HG02885 (cell line): ENCODE data around the gene LIMS1.
A peak's percentile ranks its signal among the peaks of the same experiment; 100 is the strongest.

ENCODE experiments used
- ATAC-seq: cut with Tn5 transposase; IDR thresholded peaks from one replicate; pipeline ENCODE4 v1.9.1; 2021; ENCODE audit warnings: mild to moderate bottlenecking; ENCODE audit not compliant: unreplicated experiment, poor library complexity

The LIMS1 gene

DNA sequence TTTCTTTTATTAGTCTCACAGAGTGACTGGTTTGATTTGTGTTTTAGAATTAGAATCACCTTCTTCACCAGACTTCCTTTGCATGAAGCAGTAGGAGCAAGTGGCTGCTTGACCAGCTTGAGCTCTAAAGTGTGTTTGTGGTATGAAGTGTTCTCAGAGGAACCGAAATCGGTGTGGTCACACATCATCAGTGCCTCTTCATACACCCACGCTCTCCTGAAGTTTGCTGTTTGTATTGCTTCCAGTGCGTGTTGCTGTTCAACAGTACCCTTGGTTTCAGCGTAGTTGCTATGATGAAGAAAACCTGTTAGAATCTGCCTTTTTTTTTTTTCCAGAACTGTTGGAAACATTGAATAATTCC lies 77.9 kb downstream of the LIMS1 start:
- peak; percentile 77 for ATAC-seq

DNA sequence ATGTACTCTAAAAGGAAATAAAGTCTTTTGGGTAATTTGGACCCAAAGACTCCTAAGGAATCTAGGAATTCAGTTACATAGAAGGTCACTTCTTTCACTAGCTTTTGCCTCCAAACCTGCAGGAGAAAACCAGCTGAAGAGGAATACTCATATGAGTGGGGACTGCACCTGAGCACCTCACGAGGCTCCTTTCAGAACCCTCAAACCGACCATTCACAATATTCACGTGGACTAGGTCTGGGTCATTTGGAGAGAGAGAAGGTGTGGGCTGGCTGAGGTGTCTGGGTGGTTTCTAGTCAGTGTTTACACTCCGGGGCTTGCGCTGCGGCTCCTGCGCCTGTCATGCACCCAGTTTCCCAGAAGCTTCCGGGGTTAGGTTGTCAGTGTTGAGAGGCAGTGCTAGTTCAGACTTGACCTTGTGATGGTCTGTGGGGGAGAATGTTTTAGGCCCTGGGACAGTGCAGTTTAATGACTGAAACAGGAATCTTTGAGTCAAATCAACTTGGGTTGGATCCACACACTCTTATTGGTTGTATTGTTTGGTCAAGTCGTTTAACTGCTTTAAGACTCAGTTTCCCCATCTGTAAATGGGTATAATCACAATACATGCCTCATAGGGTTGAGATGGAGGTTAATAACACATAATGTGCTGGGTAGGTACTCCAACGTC lies 78.4 kb downstream of the LIMS1 start:
- ATAC-seq = peak; percentile 85

DNA sequence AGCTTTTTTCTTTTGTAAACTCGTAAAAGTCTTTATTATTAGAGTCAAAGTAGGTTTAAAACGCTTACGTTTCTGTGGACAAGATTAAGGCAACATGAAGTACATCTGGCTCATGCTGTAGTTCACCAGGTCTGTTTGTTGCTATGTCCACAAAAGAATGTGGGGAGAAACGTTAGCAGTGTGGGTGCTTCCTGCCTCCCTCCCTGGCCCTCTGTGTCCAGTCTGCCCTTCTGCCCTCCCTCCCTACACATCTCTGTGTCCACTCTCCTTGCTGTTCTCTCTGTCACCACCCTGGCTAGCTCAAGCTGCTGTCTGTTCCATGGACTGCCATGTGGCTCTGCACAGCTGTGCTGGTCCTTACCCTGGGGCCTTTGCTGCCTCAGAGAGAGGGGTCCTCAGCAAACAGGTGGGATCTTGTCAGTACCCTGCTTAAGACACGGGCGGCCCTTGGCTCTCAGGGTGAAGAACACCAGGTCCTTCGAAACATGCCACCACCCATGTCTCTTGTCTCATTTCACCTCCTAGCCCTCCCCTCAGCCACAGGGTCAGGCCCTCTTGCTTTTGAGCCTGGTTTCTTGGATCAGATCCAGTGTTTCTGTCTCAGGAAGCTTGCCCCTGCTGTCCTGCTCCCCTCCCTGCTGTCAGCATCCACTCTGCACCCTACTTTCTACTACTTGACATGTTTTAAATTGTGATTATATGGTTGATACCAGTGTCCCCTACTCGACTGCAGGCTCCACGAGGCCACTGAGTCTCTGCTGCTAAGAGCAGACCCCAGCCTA lies 79.2 kb downstream of the LIMS1 start:
- no peak for ATAC-seq

DNA sequence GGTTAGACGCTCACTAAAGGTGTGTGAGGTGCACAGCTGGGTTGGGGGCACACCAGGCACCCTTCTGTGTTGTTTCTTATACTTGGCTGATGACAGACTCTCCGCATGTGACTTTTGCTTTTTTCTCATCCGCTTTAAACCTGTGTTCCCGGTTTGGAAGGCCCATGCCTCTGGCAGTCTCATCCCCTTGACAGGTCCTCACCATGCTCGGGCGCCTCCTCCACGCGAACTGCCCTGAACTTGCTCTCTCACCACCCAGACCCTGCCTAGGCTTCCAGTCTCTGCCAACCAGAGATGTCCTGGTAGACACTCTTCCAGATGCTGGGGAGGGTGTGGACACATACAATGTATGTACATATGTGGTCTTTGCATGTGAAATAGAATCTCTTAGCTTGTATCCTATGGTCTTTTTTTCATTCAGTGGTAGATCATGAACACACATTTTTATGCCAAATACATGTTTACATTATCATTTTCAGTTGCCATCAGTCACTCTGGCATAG lies 79.8 kb downstream of the LIMS1 start:
- ATAC-seq = no peak

DNA sequence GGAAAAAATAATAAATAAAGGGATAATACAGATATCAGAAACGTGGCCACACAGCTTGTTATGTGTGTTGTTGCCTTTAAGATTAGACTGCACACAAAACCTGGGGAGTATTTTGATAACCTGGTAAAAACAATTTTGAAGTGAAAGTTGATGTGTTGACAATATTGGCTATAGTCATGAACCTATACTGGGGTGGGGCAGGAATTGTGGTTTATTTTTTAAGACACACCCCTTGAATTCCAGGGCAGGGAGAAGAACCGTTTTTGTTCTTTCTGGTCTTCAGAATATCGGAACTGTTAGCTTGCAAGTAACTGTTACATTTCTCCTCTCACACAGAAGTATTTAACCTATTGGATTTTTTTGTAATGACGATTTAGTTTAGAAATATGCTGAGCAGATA lies 80.4 kb downstream of the LIMS1 start:
- no peak for ATAC-seq

DNA sequence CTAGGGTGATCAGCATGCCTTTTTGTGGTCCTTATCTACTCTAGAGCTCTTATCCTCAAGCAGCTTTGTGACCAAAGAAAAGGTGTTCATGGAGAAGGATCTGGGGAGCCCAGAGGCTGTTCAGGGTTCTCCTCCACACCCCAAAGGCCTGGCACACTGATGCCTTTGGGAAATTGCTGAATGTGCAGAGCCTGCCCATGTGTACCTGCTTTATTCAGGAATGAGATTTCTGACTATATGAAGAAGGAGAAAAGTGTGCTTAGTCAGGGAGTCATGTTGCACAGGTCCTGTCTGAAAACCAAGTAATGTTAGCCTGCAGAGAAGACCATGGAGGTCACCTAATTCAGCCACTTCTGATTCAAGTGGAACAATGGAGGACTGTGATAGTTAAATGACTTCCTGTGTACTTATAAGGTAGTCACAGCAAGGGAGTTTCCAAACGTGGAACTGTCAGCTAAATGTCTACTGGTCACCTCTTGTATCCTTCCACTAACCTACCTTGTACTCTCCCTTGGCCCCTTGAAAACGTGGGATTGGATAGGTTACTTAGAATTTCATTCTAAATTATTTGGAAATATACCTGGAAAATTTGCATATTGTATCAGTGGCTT lies 81.3 kb downstream of the LIMS1 start:
- no peak for ATAC-seq

DNA sequence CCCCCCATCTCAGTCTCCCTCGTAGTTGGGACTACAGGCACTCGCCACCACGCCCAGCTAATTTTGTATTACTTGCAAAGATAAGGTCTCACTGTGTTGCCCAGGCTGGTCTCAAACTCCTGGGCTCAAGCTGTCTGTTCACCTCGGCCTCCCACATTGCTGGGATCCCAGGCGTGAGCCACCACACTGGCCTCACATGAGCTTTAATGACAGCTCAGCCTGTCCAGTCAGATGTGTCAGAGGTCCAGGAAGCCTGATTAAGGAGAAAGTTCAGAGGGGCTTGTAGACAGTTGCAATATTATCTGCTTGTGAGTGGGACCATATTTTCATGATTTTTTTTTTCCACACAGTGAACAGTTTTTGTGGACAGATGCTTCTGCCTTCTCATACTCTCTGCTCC lies 82.0 kb downstream of the LIMS1 start:
- ATAC-seq = no peak

DNA sequence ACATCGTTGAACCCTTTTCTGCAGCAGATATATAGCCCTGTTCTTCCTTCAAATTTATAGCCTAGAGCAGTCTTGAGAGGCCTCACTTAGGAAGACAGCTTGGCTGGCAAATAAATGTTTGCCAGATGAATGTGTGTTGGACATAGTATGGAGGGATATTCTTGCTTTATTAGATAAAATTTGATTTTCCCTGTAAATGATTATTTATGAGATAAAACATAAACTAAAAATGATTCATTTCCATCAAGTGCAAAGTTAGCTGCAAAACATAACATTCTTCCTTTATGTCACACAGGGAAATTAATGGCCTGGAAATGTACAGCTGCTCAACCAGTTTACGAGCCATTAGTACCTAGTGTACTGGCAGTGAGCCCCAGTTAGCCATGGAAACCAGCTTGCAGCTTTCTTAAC lies 82.5 kb downstream of the LIMS1 start:
- no peak for ATAC-seq

DNA sequence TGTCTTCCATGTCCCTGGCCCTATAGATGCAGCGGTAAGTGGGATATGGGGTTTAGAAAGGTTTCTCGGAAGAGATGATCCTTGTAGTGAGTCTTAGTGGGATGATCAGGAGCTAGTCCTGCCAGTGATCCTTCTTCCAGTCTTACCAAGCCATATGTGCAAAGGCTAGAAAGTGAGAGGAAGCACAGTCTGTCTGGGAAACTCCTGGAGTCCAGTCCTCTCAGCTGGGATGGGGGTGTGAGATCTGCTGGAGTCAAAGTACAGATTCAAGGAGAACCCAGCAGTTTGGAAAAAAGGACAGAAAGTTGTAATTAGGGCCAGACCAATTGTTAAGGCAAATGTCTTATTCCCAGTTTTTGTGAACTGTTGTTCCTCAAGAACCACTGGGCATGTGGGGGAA lies 83.3 kb downstream of the LIMS1 start:
- no peak for ATAC-seq

DNA sequence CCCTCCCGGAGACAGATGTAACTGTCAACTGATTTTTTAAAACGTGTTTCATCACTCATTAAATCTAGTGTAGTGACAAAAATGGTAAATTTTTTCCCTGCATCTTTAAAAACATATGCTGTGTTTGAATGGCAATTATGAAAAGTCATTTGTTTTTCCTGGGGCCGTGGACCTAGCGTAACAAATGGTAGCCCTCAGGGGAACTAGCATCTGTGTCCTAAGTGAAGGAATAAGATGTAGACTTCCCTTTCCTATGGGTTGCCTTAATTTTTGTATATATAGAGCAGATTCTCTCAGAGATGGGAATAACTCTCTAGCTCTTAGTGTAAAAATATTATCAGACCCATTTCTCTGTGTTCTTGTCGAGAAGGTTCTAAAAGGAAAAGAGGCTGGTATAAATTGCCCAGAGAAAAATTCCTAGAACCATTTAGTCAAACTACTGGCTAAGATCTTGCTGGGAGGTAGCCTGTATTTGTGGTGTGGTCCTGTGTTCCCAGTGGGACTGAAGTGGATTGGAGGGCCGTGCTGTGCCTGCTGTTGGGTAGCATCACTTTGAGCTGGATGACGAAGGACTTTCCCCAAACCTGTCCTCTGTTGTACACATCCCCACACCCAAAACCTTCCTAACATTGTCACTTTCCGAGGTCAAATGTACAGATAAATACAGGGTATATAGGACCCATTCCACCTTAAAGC lies 85.8 kb downstream of the LIMS1 start:
- ATAC-seq = no peak

DNA sequence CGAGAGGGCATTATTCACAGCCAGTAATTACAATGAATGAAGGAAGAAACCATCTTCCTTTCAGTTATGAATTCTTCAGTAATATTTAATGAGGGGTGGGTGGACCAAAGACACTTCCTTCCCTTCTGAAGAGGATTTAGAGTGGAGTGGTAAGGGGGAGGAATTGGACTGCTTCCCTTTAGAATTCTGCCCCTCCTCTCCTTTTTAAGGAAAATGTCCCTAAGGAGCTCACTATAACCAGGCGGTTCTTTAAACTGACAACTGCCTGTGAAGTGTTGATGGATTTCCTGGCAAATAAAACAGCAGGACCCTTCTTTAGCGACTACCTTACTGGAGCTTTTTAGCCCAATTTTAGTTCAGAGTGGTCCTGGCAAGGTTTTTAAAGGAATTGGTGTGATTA lies 86.4 kb downstream of the LIMS1 start:
- ATAC-seq = no peak

DNA sequence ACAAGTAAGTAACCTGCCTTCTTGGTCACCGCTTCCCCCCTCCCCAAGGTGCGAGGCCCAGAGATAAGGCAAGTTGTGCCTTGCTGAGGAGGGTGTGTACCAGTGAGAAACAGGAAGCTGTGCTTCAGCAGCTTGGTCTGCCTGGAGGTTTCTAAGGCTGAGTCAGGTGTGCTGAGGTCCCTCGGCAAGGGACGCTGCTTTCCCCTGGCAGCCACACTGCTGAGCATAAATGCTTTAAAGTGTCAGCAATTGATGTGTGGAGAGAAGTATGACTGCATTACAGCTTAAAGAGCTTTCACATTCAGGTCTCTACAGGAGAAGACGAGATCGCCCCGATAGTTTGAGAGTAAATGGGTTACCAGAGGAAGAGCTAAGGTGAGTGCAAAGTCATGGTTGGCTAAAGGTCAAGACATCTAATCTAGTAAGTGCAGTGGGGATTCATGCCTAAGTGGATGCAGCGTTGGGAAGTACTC lies 86.9 kb downstream of the LIMS1 start:
- peak; percentile 100 for ATAC-seq

DNA sequence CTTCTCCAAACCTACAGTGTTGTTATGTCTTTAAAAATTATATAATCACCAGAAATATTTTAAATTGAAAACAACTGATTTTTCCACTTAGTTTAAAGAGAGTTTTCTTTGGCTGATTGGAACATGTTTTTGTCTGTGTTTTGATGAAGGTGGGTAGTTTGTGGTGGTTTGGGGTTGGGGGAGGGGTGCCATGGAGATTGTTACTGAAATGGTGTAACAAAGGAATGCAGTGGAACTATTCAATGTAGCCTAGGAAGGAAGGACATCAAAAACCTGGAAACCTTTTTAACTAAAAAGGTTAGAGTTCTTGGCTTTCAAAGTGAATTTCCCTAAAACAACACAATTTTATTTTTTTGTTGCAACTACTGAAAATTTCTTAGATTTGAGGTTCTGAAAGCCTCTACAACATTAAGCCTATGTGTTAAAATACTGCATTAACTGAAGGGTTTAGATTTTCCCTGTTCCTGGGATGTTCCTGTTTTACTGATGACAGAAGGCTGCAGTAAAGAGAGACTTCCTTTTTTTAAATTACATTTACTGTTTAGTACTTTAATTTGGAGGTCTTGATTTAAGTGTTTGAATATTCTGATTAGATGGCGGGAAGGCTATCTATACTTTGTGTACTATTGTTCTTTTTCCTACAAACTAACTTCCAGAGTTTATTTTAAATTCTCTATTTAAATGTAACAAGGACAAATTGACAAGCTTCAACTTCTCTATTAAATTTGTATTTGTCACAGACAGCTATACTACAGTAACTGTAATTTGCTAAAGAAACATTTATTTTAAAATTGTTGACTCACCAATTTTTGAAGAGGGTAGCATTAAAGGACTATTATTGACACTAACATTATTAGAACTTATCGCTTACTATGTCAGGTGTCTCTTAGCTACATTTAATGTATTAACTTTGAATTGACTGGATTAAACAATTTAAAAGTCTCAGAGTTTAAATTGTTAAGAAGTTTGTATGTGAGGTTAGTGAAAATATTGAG lies 87.7 kb downstream of the LIMS1 start:
- ATAC-seq = no peak

DNA sequence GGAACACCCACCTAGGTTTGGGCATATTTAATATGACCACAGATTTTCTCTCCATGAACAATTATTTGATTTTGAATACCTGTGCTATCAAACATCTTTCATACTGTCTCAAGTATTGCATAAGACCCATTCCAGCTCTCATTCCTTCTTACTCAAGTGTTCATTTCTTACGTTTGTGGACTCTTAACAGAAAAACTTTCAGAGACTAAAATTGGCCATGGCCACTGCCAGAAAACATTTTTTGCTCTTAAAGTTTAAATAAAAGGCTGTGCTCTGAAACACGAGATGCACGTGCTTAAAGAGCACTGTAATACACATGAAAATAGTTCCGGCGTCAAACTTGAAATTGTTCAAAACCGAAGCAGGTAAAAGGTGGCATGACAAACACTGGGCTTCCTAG lies 89.3 kb downstream of the LIMS1 start:
- no peak for ATAC-seq

DNA sequence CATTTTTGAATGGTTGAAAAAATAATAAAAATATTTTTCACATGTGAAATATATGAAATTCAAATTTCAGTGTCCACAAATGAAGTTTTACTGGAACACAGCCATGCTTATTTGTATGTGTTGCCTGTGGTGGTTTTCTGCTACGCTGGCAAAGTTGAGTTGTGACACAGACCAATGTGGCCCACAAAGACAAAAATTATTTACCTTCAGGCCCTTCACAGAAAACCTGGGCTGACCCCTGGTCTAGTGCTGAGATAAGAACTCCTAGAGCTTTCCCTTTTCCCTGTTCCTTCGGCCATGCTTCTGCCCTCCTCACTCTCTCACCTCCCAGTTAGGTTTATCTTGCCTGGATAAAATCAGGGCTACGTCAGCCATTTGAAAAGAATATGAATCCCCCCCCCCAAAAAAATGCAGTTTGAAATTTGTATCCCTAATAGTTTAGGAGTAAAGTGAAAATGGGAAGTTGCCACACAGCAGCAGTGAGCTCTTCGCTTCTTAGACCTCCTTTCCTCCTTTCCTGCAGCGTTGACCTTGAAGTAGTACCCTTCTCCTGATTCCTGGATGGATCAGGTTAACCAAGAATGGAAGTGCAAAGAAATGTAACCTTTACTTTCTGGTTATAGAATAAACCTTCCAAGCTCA lies 91.0 kb downstream of the LIMS1 start:
- no peak for ATAC-seq

DNA sequence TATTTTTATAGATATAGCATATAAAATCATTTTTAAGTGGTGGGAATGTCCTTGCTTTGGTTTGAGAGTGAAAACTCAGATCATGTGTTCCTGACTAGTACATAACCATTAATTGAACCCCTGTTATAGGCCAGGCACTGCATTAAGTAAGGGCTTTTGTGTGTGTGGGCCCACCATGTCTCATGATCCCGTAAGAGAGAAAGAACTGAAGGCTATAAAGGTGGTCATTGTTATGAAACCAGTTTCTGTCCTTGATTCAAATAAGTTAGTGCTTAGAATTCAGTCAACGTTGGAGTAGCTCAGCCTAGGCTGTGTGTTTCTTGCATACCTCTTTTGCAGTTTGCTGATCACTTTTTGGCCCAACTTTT lies 91.5 kb downstream of the LIMS1 start:
- no peak for ATAC-seq

DNA sequence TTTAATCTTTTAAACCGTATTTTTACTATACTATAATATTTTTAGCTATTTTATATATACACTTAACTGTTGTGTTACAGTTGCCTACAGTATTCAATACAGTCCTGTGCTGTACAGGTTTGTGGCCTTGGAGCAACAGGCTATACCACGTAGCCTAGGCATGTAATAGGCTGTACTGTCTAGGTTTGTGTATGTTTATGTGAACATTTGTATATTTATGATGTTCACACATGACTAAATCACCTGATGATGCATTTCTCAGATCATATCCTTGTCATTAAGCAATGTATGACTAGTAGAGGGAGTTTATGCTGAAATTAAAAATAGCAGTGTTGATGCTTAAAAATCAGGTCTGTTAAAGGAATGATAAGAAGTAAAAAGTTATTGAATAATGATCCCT lies 92.7 kb downstream of the LIMS1 start:
- no peak for ATAC-seq

DNA sequence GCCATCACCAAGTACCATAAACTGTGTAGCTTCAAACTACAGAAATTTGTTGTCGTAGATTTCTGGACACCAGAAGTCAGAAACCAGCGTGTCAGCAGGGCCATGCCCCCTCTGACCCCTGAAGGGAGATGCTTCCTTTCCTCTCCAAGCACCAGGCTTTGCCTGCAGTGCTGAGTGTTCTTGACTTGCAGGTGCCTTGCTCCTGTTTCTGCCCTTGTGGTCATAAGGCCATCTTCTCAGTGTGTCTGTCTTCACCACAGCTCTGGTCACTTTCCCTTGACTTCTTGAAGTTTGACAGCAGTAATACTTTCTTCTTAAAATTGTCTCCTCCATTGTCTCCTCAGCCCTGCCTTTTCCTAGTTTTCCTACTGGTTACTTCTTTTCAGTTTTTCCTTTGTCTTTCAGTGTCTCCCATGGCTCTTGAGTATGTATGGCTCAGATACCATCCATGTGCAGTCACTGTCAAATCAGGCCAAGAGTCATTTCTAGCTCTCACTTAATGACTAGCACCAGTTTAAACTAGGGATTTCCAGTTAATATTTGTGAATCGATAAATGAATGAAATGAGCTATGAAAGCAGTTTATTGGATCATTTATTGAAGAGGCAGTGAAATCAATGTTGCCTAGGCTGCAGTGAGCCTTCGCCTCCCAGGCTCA lies 93.8 kb downstream of the LIMS1 start:
- ATAC-seq = no peak

DNA sequence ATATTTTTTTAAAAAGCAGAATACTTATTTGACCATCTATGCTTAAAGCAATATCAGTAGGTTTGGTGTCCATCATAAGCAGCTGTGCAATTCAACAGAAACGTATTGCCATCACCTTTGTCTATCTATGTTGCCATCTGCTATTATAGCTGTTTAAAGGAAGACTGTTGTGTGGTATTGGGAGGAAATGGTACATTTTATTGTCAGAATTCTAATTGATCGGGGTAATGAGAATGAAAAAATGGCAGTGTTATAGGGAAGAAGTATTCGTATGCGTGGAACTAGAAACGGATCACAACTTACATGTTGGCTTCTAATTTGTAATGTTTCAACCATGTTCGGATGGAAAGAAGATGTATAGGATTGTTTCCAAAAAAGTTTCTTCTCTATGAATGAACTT lies 94.7 kb downstream of the LIMS1 start:
- no peak for ATAC-seq
